ENCODE measurements around the gene NUDT14.

NUDT14 gene

GRCh38 chr14:105172476-105172875 lies 8.6 kb downstream of the NUDT14 start:
- no peak for DNase-seq

GRCh38 chr14:105171004-105171673 lies 10.0 kb downstream of the NUDT14 start:
- DNase-seq = no peak

- DNase-seq = no peak
These were observed 11.1 kb downstream of the NUDT14 start for GRCh38 chr14:105169776-105170655.

- DNase-seq = peak; percentile 50
These were observed 12.1 kb downstream of the NUDT14 start for GRCh38 chr14:105168979-105169507.

GRCh38 chr14:105168496-105168978 lies 12.6 kb downstream of the NUDT14 start, which contains the start of gene JAG2:
TSS of gene JAG2 (minus strand) at chr14:105168776. CDS start at chr14:105168420, 356 bp downstream.
- DNase-seq = peak; percentile 50

- no peak for DNase-seq
These were observed 13.1 kb downstream of the NUDT14 start for GRCh38 chr14:105168093-105168420.

GRCh38 chr14:105167303-105168092 lies 13.6 kb downstream of the NUDT14 start:
- no peak for DNase-seq

GRCh38 chr14:105166571-105167302 lies 14.4 kb downstream of the NUDT14 start:
- DNase-seq = no peak

- no peak for DNase-seq
These were observed 15.2 kb downstream of the NUDT14 start for GRCh38 chr14:105165761-105166485.

- DNase-seq = no peak
These were observed 15.9 kb downstream of the NUDT14 start for GRCh38 chr14:105165134-105165704.

GRCh38 chr14:105163040-105163742 lies 17.9 kb downstream of the NUDT14 start:
- no peak for DNase-seq

- no peak for DNase-seq
These were observed 18.5 kb downstream of the NUDT14 start for GRCh38 chr14:105162669-105162979.

- no peak for DNase-seq
These were observed 19.0 kb downstream of the NUDT14 start for GRCh38 chr14:105161964-105162668.

- no peak for DNase-seq
These were observed 19.8 kb downstream of the NUDT14 start for GRCh38 chr14:105161309-105161708.

- DNase-seq = no peak
These were observed 20.3 kb downstream of the NUDT14 start for GRCh38 chr14:105160776-105161175.

GRCh38 chr14:105159344-105159743 lies 21.8 kb downstream of the NUDT14 start:
- DNase-seq = no peak

- DNase-seq = no peak
These were observed 22.3 kb downstream of the NUDT14 start for GRCh38 chr14:105158794-105159193.

- no peak for DNase-seq
These were observed 23.2 kb downstream of the NUDT14 start for GRCh38 chr14:105157872-105158271.

- no peak for DNase-seq
These were observed 24.4 kb downstream of the NUDT14 start for GRCh38 chr14:105156414-105157375.
